GM18519 (cell line): ENCODE results near the gene PPP1R27.

Experiments used
- ATAC-seq: cut with Tn5 transposase; IDR thresholded peaks from one replicate; pipeline ENCODE4 v1.9.1; 2021; ENCODE audit warnings: mild to moderate bottlenecking, moderate library complexity; ENCODE audit not compliant: unreplicated experiment, low FRiP score

The PPP1R27 gene, protein sequence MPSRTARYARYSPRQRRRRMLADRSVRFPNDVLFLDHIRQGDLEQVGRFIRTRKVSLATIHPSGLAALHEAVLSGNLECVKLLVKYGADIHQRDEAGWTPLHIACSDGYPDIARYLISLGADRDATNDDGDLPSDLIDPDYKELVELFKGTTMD

DNA sequence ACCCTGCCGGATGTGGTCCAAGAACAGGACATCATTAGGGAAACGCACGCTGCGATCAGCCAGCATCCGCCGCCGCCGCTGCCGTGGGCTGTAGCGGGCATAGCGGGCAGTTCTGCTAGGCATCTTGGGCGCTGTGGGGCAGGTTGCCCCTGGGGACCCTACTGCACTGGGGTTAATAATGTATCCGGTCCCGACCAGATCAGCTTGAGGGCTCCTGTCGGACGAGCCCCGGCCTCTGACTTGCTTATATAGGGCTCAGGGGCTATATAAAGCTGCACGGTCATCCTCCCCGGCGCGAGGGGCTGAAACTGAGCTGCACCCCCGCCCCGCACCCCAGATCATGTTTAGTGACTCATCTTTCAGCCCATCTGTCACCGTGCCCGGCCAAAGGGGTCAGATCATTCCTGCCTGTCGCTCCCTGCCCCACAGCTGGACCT is at the start of gene PPP1R27:
Gene PPP1R27 (minus strand): TSS at position 220 of the 437 bp plus-strand sequence. CDS start 97 bp downstream, at position 123.
- ATAC-seq, result no peak

DNA sequence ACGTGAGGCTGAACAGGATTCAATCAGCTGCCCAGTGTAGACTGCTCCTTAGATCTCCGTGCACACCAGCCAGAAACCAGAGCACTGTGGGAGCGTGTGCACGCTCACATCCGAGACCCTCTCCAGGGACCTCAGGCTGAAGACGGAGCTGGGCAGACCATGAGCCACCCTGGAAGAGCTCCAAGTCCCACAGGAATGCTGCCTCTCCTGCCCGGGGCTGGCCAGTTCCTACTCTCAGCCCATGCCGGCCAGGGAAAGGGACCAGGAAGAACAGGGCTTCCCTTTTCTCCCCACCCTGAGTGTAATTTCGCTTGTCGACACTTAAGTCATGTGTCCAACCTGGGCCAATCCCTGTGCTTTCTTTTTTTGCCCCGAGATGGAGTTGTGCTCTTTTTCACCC is 49.7 kb upstream of the PPP1R27 start:
- ATAC-seq, result no peak

- no peak for ATAC-seq
These were observed 44.3 kb upstream of the PPP1R27 start for GRCh38 chr17:81879121-81879520.

DNA sequence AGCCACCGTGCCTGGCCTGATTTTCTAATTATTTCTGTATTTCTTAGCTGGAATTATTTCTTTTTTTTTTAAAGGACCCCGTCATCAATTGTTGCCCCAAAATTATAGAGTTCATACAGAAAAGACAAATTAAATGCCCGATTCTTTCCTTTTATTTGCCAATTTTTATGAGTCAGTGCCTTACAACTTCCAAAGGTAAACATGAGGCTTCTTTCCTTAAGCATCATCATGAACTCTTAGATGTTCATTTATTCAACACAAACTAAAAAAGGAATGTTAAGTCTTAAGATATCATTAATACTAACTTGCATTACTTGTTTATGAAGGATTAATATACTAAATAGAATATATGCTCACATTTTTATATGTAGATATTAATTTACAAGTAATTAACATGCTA is 43.4 kb upstream of the PPP1R27 start:
- no peak for ATAC-seq

- no peak for ATAC-seq
These were observed 42.7 kb upstream of the PPP1R27 start for GRCh38 chr17:81877569-81877968.

DNA sequence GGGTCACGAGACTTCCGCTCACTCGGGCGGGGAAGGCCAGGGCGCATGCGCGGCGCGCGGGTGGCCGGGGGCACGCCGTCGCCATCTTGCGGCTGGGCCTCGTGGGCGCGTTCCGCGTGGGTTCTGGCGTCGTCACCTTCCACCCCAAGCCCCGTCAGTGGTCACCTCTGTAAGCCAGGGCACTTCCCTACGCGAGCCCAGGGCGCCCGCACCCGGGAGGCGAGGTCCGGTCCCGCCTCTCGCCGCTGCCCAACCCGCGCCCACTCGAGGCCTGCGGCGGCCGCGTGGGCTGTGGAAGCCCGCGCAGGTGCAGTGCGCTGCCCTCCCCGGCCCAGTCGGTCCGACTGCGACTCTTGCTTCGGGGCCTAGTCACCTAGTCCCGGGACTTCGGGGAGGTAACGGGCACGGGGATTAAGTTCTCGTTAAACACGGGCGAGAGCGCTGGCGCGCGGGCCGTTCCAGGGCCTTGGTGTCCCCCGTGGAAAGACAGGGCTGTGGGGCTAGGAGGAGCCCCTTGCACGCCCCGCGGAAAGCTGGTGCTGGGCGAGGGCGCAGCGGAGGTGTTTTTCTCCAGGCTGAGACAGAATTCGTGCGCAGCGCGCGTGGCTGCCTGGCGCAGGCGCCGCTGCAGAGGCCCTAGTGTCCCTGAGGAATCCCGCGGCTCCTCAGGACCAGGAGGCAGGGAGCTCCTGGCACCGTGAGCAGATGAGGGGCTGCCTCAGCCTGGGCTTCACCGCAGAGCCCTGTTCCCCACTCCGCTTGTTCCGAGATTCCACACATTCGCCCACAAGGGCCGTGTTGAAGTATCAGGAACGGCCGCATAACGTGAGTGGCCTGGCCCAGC is 36.8 kb upstream of the PPP1R27 start:
- no peak for ATAC-seq

DNA sequence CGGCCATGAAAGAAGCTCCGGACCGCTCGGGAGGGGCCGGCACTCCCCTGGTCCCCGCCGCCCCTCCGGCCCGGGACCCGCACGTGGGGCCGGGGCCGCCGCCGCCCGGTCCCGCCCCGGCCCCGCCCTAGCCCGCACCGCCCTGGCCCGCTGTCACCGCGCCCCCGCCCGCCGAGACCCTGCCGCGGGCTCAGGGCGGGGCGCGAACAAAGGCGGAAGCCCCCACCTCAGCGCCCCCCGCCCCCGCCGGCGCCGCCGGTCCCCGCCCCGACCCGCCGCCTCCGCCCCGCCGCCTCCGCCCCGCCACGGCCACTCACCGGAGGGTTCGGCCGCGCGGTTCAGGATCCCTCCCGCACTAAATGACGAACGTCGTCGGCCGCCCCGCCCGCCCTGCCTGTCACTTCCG is 36.1 kb upstream of the PPP1R27 start, which contains the start of gene ARHGDIA:
Gene ARHGDIA (minus strand): TSS at position 357 of the 406 bp plus-strand sequence. CDS start 1,407 bp downstream, outside the sequence.
- no peak for ATAC-seq

- ATAC-seq, result no peak
These were observed 35.5 kb upstream of the PPP1R27 start for GRCh38 chr17:81870131-81870980.

GRCh38 chr17:81869221-81870130 is 34.6 kb upstream of the PPP1R27 start:
- ATAC-seq, result no peak

GRCh38 chr17:81868674-81869220 is 33.9 kb upstream of the PPP1R27 start:
- ATAC-seq, result no peak

DNA sequence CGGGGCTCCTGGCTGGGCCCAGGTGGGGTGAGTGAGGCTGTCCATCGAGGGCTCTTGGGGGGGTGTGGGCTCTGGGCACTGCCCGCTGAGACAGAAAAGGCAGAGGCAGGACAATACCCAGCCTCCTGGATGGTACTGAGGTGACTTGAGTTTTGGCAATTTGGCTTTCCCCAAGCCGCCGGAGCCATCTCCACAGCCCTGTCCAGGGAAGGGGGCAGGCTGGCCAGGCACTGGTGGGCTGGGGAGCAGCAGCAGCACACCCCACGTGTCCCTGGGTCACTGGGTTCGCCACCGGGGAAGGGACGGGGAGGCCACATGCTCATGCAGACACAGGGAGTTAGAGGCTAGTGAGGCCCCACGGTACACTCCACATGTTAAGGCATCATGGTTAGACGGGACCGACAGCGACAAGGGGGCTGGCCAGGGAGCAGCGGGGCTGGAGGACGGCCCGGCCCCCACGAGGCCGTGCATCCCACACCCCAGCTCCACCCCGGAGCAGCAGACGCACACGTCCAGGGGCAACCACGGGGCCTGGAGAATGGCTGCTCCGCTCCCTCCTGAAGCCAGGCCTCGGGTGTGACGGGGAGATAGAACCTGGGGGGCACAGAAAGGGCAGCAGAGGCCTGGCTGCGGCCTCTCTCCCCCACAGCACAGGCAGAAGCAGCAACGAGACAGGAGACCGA is 33.3 kb upstream of the PPP1R27 start:
- ATAC-seq, result no peak

DNA sequence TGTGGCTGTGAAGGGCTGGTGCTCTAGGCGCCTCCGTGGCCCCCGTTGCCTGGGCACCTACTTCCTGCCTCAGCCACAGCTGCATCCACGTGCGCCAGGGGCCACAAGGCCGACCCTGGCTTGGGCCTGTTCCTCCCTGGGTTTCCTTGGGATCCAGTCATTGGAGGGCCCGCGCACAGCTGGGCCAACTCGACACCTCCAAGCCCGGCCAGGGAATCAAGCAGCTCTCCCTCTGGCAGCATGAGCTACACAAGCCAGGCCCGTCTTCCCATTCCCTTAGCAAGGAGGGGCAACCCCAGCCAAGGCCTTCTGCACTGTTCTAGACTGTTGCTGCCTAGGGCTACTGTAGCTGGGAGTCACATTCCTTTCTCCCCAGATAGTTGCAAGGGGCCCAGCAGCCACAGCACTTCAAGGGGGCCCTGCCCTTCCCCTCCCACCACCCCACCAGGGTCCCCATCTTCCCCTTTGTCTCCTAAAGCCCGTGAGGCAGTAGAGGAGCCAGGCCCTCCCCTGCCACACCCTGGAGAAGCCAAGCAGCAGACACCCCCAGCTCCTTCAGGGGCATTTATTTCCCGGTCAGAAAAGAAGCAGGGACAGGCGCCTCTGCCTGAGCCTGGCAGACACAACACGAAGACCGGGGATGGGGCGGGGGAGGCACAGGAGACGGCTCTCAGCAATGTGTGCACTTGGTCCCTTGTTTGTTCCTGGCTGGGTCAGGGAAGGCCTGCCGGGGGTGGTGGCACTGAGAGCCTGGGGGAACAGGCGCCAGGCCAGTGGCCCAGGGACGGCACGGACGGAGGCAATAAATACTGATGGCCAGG is 32.5 kb upstream of the PPP1R27 start:
- no peak for ATAC-seq

DNA sequence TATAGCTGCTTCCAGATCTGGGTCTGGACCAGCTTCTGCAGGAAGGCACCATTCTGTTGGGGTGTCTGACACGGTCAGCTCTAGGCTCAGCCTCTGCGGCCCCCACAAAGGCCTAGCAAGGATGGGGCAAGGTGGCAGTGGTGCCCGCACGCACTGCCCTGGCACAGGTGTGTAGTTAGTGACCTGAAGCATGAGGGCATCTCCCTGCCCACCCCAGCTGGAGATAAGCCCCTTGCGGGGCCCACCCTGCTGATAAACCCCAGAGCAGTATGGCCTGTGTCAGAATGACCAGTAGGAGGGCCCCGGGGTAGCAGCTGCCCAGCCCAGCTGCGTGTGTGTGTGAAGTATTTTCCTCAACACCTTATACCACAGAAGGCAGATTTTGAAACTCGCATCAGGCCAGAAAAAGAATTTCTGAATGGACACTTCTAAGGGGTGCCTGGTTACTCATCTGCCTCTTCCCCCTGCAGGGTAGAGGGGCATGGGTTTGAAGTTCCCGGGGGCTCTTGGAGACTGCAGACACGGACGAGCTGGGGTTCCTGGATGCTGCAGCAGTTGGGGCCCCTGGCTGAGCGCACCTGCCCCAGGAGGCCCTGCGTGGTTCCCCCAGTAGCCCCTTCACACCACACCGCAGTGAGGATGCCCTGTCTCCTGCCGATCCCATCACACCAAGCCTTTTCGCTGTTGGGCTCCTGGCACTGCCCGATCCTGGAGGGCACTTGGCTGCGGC is 31.8 kb upstream of the PPP1R27 start:
- no peak for ATAC-seq

DNA sequence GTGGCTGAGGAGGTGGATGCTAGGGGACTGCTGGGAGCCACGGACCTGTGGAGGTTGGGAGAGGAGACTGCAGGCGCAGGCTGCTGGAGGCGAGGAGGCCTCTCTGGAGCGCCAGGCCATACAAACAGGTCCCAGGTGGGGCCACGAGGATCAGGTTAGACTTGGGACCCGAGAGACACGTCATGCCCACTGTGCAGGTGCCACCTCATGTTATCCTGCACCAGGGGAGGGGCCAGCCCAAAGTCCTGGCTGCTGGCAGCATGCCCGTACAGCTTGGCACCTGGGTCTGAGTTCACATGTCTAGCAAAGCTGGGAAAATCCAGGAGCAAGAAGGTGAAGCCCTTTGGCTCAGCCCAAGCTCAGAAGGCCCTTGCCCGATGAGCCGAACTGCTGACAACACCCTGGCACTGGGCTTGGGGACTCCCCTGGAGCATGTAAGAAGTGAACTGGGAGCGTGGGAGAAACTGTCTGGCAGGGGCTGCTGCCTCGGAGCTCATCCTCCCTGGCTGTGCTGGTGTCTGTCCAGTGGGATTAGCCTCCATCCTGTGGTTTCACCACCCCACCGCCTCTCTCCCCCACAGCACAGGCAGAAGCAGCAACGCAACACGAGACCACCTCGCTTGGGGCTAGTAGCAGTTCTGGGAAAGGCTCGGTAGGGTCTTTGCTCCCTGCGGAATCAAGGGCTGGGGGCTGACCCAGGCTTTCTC is 31.0 kb upstream of the PPP1R27 start:
- no peak for ATAC-seq

DNA sequence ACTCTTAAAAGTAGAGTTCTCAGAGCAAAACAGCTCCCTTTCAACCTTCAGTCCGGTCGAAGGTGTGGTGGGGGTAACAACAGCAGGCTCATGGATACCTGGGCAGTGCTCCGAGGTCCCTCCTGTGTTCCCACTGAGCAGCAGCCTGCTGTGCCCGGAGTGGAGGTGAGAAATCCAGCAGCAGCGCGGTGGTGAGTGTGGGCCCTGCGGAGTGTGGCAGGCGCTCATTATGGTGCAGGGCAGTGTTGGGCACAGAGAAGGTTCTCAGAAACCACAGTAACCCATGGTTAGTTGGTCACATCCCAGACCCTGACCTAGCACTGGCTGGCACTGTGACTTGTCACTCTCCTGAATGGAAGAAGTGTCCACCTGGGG is 30.5 kb upstream of the PPP1R27 start:
- no peak for ATAC-seq

- ATAC-seq, result no peak
These were observed 29.3 kb upstream of the PPP1R27 start for GRCh38 chr17:81863833-81864768.
